GM12872 (cell line): Measurements from ENCODE around the gene WRAP73.

Experiments
- TF ChIP-seq, protein P1 (sequence below): IDR thresholded peaks from 3 replicates; pipeline ENCODE4 v1.5.1; 2011; ENCODE audit warnings: low read depth, mild to moderate bottlenecking, low read length, moderate library complexity; ENCODE audit not compliant: insufficient read depth

The WRAP73 gene

DNA sequence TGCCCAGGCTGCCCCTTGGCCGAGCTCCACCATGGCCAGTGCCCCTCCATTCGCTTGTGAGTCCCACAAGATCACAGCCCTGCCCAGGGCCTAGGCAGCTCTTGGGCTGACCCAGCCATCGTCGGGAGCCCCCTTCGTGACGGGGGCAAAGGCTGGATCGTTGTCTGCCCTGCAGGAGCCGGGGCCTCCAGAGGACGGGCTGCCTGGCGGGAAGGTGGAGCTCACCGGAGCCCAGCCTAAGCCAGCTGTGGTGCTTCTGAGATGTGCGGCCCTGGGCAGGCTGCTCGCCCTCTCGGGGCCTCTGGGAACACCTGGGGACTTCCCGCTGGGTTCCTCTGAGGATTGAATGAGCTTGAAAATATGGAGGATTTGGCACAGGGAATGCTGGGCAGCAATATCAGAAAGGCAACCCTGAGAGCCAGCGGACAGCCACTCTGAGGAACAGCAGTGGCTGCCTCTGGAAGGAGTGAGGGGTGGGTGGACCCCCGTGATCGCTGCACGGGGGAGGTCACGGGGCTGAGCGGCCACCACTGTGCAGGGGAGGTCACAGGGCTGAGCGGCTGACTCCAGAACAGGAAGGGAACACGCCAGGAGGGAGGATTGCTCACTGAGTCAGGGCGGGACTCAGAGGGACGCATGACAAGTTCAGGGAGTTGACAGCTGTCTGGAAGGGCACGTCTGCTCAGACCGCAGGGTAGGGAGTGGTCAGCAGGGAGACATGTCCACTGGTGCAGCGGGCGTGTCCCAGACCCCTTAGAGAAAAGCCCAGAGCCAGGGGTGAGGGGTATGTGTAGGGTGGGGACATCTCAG lies 21.7 kb upstream of the WRAP73 start:
- TF ChIP-seq, protein P1, sequence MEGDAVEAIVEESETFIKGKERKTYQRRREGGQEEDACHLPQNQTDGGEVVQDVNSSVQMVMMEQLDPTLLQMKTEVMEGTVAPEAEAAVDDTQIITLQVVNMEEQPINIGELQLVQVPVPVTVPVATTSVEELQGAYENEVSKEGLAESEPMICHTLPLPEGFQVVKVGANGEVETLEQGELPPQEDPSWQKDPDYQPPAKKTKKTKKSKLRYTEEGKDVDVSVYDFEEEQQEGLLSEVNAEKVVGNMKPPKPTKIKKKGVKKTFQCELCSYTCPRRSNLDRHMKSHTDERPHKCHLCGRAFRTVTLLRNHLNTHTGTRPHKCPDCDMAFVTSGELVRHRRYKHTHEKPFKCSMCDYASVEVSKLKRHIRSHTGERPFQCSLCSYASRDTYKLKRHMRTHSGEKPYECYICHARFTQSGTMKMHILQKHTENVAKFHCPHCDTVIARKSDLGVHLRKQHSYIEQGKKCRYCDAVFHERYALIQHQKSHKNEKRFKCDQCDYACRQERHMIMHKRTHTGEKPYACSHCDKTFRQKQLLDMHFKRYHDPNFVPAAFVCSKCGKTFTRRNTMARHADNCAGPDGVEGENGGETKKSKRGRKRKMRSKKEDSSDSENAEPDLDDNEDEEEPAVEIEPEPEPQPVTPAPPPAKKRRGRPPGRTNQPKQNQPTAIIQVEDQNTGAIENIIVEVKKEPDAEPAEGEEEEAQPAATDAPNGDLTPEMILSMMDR = no peak

DNA sequence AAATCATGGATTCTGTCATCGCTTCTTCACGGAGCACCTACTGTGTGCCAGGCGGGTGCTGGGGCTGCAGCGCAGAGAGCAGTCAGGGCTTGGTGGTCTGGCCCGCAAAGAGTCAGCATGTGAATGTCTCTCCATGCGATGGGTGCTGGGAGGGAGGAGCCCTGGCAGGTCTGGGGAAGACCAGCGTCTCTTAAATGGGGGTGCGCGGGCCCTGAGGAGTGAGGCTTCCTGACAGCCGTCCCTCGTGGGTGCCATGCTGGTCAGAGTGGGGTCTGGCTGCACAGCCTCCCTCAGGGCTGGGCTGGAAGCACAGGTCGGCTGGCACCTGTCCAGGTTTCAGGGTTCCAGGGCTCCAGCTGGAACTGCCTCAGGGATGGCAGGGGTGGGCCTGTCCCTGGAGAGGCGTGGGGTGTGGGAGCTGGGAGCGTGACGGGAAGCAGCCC lies 20.9 kb upstream of the WRAP73 start:
- TF ChIP-seq, protein P1 = no peak

DNA sequence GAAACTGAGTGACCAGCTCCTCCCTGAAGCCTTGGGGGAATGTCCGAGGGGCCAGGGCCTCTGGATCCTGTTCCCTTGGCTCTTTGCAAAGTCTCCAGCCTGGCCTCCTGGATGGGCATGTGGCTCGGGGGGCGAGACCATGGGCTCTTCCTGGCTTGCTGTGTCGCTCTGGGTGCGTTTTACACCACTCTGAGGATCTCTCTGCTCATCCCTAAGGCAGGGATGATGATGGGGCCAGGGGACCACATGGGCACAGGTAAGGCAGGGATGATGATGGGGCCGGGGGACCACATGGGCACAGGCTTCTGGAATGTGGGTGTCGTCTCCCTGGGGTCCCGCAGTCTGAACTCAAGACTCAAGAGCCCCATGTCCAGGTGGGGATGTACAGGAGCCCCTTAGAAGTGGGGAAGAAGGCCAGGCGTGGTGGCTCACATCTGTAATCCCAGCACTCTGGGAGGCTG lies 20.1 kb upstream of the WRAP73 start:
- TF ChIP-seq, protein P1 = no peak

DNA sequence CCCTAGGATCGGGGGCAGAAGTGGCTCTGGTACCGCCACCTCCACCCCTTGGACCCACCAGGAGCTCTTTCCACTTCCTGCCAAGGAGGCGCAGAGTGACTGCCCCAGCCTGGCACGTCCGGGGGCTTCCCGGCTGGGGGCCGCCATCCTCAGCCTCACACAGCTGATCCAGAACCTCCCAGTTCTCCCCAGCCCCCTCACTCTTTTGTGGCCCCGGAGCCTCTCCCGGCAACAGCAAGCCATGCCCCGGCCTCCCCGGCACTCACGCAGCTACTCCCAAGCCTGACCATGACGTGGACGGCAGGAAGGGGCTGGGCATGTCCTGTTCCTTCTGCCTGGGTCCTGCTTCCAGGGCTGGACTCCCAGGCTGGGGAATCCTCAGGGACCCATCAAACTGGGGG lies 19.5 kb upstream of the WRAP73 start:
- TF ChIP-seq, protein P1 = no peak

DNA sequence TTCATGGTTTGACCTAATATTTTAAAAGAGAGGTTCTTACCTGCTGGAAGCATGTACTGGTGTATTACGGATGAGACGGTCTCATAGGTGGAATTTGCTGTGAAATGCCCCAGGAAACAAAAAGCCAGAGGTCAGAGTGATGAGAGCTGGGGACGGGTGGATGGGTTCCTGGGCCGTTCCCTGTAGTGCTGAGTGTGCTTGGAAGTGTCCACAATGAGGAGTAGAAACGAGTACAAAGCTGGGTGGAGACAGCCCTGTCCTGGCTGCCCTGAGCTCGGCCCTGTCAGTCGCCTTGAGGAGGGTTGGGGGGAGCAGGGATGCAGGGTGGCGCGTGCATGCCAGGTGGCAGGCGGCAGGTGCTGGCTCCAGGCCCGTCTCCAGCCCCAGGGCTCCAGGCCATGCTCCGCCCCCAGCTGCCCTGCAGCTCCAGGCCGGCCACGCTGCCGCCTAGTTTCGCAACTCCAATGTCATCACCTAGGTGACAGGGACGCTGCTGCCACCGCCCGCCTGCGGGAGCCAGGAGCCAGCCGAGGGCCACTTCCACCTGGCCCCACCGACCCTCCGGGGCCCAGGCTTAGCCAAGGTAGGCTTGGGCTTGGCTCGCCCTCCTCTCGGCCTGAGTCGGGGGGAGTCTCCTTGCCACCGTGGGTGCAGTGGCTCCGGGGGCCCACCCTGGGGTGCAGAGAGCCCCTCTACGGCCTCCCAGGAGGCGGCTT lies 18.8 kb upstream of the WRAP73 start:
- TF ChIP-seq, protein P1 = no peak

DNA sequence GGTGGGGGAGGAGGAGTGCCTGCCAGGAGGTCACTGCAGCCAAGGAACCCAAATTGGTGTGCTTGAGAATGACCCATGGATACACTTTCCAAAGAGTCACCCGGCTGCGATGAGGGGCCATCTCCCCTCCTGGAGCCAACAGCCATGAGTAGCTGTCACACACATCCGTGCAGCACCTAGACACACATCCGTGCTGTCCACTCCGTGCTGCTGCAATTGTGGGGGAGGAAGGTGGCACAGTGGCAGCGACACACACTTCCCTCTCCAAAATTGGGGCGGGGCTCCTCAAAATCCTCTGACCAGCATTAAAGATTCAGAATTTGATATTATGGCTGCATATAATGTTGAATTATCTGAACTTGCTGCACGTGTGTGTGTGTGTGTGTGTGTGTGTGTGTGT lies 18.2 kb upstream of the WRAP73 start:
- TF ChIP-seq, protein P1 = no peak

DNA sequence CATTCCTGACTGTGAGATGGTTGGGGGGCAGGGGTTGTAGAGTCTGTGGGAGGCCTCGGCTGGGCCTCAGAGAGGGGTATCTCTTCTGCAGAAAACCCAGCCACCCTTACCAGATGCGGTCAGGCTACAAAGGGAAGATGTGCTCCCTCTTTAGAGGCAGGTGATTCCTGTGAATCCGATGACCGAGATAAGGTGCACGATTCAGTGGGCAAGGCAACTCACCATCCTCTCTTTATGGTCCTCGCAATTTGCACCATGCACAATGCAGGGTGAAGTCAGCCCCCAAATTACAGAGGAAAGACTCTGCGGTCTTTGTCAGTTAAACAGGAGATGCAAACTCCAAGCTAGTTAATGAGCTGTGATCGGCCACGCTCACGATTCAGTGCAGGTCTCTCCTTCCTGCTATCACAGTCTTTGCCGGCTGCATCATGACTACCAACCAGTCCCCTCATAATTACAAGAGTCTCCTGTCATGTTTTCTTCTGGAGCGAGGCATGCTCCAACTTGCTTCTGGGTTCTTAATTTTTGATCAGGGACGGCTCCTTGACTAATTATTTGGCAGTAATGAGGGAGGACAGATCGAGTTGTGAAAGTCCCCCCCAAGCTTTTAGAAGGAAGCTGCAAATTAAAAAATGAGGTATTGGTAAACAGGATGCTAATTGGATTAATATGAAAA lies 14.9 kb upstream of the WRAP73 start:
- TF ChIP-seq, protein P1 = no peak
